ENCODE results near the gene POLQ. TPM values are rescaled to one million over a fixed set of nuclear protein-coding genes. Genes with fewer than 3 reads are reported as not detected.

The POLQ gene
- total and polyA plus RNA-seq, 4 donors, result 0.10 to 13.2 (median 0.22) TPM

DNA sequence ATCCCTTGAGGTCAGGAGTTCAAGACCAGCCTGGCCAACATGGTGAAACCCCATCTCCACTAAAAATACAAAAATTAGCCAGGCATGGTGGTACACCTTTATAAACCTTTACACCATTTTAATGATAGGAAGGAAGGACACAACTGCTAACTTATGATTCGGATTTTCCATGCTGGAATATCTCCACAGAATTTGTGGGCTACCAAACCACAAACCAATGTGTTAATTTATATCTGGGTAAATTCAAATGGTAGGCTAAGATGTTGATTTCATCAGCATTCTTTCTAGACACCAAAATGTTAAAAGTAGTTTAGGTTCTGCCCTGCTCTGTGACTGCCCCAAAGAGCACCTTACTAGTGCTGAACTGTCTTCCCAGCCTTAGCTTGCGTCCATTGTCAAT is 72.8 kb downstream of the POLQ start:
- Histone ChIP-seq H3K9ac (ENCODE audit: low read depth in 1 of 2, low read length in 2 of 2) (no peak overlapping the region), H3K27ac (ENCODE audit: low read depth in 1 of 2, low read length in 2 of 2) (no peak overlapping the region), H3K27me3 (ENCODE audit: control insufficient read depth in 4 of 4, insufficient read depth in 4 of 4, low read length in 3 of 4) (no peaks in the 10 kb centered on the region), H3K4me3 (ENCODE audit: low read depth in 1 of 3, low read length in 3 of 3) (no peak overlapping the region), H3K36me3 (ENCODE audit: control insufficient read depth in 4 of 4, insufficient read depth in 3 of 4, low read depth in 1 of 4, low read length in 3 of 4) (no peaks in the 10 kb centered on the region), H3K4me1 (ENCODE audit: control insufficient read depth in 4 of 4, insufficient read depth in 4 of 4, low read length in 3 of 4) (no peaks in the 10 kb centered on the region), H3K9me3 (ENCODE audit: control insufficient read depth in 4 of 4, low read length in 3 of 4) (no peaks in the 10 kb centered on the region)
- TF ChIP-seq NR2F2 (IDR thresholded peaks at IDR 0.05), result no peak
- TF ChIP-seq, protein P1, sequence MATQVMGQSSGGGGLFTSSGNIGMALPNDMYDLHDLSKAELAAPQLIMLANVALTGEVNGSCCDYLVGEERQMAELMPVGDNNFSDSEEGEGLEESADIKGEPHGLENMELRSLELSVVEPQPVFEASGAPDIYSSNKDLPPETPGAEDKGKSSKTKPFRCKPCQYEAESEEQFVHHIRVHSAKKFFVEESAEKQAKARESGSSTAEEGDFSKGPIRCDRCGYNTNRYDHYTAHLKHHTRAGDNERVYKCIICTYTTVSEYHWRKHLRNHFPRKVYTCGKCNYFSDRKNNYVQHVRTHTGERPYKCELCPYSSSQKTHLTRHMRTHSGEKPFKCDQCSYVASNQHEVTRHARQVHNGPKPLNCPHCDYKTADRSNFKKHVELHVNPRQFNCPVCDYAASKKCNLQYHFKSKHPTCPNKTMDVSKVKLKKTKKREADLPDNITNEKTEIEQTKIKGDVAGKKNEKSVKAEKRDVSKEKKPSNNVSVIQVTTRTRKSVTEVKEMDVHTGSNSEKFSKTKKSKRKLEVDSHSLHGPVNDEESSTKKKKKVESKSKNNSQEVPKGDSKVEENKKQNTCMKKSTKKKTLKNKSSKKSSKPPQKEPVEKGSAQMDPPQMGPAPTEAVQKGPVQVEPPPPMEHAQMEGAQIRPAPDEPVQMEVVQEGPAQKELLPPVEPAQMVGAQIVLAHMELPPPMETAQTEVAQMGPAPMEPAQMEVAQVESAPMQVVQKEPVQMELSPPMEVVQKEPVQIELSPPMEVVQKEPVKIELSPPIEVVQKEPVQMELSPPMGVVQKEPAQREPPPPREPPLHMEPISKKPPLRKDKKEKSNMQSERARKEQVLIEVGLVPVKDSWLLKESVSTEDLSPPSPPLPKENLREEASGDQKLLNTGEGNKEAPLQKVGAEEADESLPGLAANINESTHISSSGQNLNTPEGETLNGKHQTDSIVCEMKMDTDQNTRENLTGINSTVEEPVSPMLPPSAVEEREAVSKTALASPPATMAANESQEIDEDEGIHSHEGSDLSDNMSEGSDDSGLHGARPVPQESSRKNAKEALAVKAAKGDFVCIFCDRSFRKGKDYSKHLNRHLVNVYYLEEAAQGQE (IDR thresholded peaks at IDR 0.05), result no peak
- TF ChIP-seq FOXA2 (IDR thresholded peaks at IDR 0.05), result no peak
- TF ChIP-seq YY1 (IDR thresholded peaks at IDR 0.05), result no peak
- TF ChIP-seq FOXA1 (IDR thresholded peaks at IDR 0.05), result no peak
- TF ChIP-seq, protein P2, sequence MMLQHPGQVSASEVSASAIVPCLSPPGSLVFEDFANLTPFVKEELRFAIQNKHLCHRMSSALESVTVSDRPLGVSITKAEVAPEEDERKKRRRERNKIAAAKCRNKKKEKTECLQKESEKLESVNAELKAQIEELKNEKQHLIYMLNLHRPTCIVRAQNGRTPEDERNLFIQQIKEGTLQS (IDR thresholded peaks at IDR 0.05), result no peak
- no peak for TF ChIP-seq HNF4A (conservative IDR thresholded peaks at IDR 0.05)
- 96% methylated on average over 2 of the region's 2 CpGs for WGBS
- no peak for DNase-seq (ENCODE audit: low spot score)

DNA sequence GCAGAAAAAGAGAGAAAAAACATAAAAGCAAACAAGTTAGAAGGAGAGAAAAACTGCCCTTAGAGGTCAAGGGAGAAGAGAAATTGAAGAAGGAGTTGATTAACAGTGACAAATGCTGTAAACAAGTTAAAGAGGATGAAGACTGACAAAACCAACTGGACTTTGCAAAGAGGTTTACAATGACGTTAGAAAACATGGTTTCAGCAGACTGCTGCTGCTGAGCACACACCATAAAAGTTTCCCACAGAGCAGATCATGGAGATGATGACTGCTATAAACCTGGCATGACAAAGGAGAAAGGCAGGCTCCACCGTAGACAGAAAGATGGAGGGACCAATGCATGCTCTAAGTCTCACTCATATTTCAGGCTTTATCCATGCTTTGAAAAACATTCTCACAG is 78.7 kb downstream of the POLQ start:
- H3K27ac ChIP-seq (ENCODE audit: low read depth in 1 of 2, low read length in 2 of 2), result no peak overlapping the region
- WGBS, result 87% methylated on average over 2 of the region's 2 CpGs
- H3K36me3 ChIP-seq (ENCODE audit: control insufficient read depth in 4 of 4, insufficient read depth in 3 of 4, low read depth in 1 of 4, low read length in 3 of 4), result no peaks in the 10 kb centered on the region
- no peaks in the 10 kb centered on the region for H3K9me3 ChIP-seq (ENCODE audit: control insufficient read depth in 4 of 4, low read length in 3 of 4)
- DNase-seq (ENCODE audit: low spot score), result no peak
- H3K27me3 ChIP-seq (ENCODE audit: control insufficient read depth in 4 of 4, insufficient read depth in 4 of 4, low read length in 3 of 4), result no peaks in the 10 kb centered on the region
- H3K4me1 ChIP-seq (ENCODE audit: control insufficient read depth in 4 of 4, insufficient read depth in 4 of 4, low read length in 3 of 4), result no peaks in the 10 kb centered on the region
- no peak overlapping the region for H3K9ac ChIP-seq (ENCODE audit: low read depth in 1 of 2, low read length in 2 of 2)
- TF ChIP-seq YY1 (IDR thresholded peaks at IDR 0.05) (no peak), FOXA1 (IDR thresholded peaks at IDR 0.05) (no peak), FOXA2 (IDR thresholded peaks at IDR 0.05) (no peak), SP1 (IDR thresholded peaks at IDR 0.05) (no peak)
- TF ChIP-seq, protein P2 (IDR thresholded peaks at IDR 0.05), result no peak
- no peak overlapping the region for H3K4me3 ChIP-seq (ENCODE audit: low read depth in 1 of 3, low read length in 3 of 3)

DNA sequence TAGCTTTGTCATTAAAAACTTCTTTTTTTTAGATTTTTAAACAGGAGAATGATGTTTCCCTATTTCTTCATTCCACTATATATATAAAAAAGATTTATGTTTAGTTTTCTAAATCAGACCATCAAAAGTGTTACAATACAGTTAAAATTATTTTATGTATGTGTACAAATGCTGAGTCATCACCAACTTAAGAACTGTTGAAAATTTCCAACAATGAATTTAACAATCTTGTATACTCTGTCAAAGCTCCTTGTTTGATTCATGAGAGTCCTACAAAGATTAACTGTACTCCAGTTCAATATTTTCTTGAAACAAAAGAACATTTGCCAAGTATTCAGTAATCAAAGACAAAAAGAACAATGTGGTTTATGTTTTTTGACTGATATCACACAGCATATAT is 82.0 kb downstream of the POLQ start:
- Histone ChIP-seq H3K9ac (ENCODE audit: low read depth in 1 of 2, low read length in 2 of 2) (no peak overlapping the region), H3K27ac (ENCODE audit: low read depth in 1 of 2, low read length in 2 of 2) (no peak overlapping the region), H3K4me3 (ENCODE audit: low read depth in 1 of 3, low read length in 3 of 3) (no peak overlapping the region), H3K27me3 (ENCODE audit: control insufficient read depth in 4 of 4, insufficient read depth in 4 of 4, low read length in 3 of 4) (no peaks in the 10 kb centered on the region), H3K36me3 (ENCODE audit: control insufficient read depth in 4 of 4, insufficient read depth in 3 of 4, low read depth in 1 of 4, low read length in 3 of 4) (no peaks in the 10 kb centered on the region), H3K4me1 (ENCODE audit: control insufficient read depth in 4 of 4, insufficient read depth in 4 of 4, low read length in 3 of 4) (no peaks in the 10 kb centered on the region), H3K9me3 (ENCODE audit: control insufficient read depth in 4 of 4, low read length in 3 of 4) (no peaks in the 10 kb centered on the region)
- no peak for DNase-seq (ENCODE audit: low spot score)
- TF ChIP-seq RAD21 (IDR thresholded peaks at IDR 0.05) (no peak), SP1 (IDR thresholded peaks at IDR 0.05) (no peak), HNF4A (conservative IDR thresholded peaks at IDR 0.05) (no peak), RXRA (IDR thresholded peaks at IDR 0.05) (no peak), FOXA2 (IDR thresholded peaks at IDR 0.05) (no peak), HNF4G (IDR thresholded peaks at IDR 0.05) (no peak), YY1 (IDR thresholded peaks at IDR 0.05) (no peak), FOXA1 (IDR thresholded peaks at IDR 0.05) (no peak), TAF1 (conservative IDR thresholded peaks at IDR 0.05) (no peak), JUND (IDR thresholded peaks at IDR 0.05) (no peak), NR2F2 (IDR thresholded peaks at IDR 0.05) (no peak)
- TF ChIP-seq, protein P3, sequence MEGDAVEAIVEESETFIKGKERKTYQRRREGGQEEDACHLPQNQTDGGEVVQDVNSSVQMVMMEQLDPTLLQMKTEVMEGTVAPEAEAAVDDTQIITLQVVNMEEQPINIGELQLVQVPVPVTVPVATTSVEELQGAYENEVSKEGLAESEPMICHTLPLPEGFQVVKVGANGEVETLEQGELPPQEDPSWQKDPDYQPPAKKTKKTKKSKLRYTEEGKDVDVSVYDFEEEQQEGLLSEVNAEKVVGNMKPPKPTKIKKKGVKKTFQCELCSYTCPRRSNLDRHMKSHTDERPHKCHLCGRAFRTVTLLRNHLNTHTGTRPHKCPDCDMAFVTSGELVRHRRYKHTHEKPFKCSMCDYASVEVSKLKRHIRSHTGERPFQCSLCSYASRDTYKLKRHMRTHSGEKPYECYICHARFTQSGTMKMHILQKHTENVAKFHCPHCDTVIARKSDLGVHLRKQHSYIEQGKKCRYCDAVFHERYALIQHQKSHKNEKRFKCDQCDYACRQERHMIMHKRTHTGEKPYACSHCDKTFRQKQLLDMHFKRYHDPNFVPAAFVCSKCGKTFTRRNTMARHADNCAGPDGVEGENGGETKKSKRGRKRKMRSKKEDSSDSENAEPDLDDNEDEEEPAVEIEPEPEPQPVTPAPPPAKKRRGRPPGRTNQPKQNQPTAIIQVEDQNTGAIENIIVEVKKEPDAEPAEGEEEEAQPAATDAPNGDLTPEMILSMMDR (IDR thresholded peaks at IDR 0.05; ENCODE audit: low read depth, low read length, missing input control), result no peak
- TF ChIP-seq, protein P4, sequence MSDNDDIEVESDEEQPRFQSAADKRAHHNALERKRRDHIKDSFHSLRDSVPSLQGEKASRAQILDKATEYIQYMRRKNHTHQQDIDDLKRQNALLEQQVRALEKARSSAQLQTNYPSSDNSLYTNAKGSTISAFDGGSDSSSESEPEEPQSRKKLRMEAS (IDR thresholded peaks at IDR 0.05), result no peak
- TF ChIP-seq, protein P2 (IDR thresholded peaks at IDR 0.05), result no peak
- TF ChIP-seq, protein P5, sequence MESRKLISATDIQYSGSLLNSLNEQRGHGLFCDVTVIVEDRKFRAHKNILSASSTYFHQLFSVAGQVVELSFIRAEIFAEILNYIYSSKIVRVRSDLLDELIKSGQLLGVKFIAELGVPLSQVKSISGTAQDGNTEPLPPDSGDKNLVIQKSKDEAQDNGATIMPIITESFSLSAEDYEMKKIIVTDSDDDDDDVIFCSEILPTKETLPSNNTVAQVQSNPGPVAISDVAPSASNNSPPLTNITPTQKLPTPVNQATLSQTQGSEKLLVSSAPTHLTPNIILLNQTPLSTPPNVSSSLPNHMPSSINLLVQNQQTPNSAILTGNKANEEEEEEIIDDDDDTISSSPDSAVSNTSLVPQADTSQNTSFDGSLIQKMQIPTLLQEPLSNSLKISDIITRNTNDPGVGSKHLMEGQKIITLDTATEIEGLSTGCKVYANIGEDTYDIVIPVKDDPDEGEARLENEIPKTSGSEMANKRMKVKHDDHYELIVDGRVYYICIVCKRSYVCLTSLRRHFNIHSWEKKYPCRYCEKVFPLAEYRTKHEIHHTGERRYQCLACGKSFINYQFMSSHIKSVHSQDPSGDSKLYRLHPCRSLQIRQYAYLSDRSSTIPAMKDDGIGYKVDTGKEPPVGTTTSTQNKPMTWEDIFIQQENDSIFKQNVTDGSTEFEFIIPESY (IDR thresholded peaks at IDR 0.05), result no peak
